HG03139 (cell line): ENCODE results near the gene ELMO1.

Source experiments
- ATAC-seq: cut with Tn5 transposase; IDR thresholded peaks from one replicate; pipeline ENCODE4 v1.9.1; 2021; ENCODE audit not compliant: unreplicated experiment

ELMO1 gene

GRCh38 chr7:36939816-36940215, 508.8 kb downstream of the ELMO1 start:
- no peak for ATAC-seq

- ATAC-seq = no peak
Measured at GRCh38 chr7:36937754-36938563, 510.7 kb downstream of the ELMO1 start.

- ATAC-seq = no peak
Measured at GRCh38 chr7:36931892-36932291, 516.8 kb downstream of the ELMO1 start.

GRCh38 chr7:36929791-36930190, 518.9 kb downstream of the ELMO1 start:
- no peak for ATAC-seq

- ATAC-seq = no peak
Measured at GRCh38 chr7:36928718-36929117, 519.9 kb downstream of the ELMO1 start.

GRCh38 chr7:36928311-36928710, 520.4 kb downstream of the ELMO1 start:
- no peak for ATAC-seq

- no peak for ATAC-seq
Measured at GRCh38 chr7:36925691-36926090, 523.0 kb downstream of the ELMO1 start.

- ATAC-seq = no peak
Measured at GRCh38 chr7:36925207-36925606, 523.5 kb downstream of the ELMO1 start.

GRCh38 chr7:36923943-36924436, 524.7 kb downstream of the ELMO1 start:
- ATAC-seq = no peak

- ATAC-seq = no peak
Measured at GRCh38 chr7:36923185-36923584, 525.5 kb downstream of the ELMO1 start.

- ATAC-seq = no peak
Measured at GRCh38 chr7:36920433-36920832, 528.2 kb downstream of the ELMO1 start.

- ATAC-seq = no peak
Measured at GRCh38 chr7:36919738-36920137, 528.9 kb downstream of the ELMO1 start.

- ATAC-seq = no peak
Measured at GRCh38 chr7:36918591-36918990, 530.1 kb downstream of the ELMO1 start.

- ATAC-seq = no peak
Measured at GRCh38 chr7:36916619-36917018, 532.0 kb downstream of the ELMO1 start.

- no peak for ATAC-seq
Measured at GRCh38 chr7:36916116-36916515, 532.5 kb downstream of the ELMO1 start.

GRCh38 chr7:36911788-36912187, 536.9 kb downstream of the ELMO1 start:
- ATAC-seq = no peak

- no peak for ATAC-seq
Measured at GRCh38 chr7:36910859-36911258, 537.8 kb downstream of the ELMO1 start.

- ATAC-seq = no peak
Measured at GRCh38 chr7:36910401-36910800, 538.3 kb downstream of the ELMO1 start.

GRCh38 chr7:36906956-36907635, 541.6 kb downstream of the ELMO1 start:
- no peak for ATAC-seq

GRCh38 chr7:36906448-36906847, 542.2 kb downstream of the ELMO1 start:
- ATAC-seq = no peak

GRCh38 chr7:36905841-36906240, 542.8 kb downstream of the ELMO1 start:
- no peak for ATAC-seq

GRCh38 chr7:36904802-36905201, 543.9 kb downstream of the ELMO1 start:
- ATAC-seq = no peak
